H1 (cell line): ENCODE data around the gene SNX30. TPM values are rescaled to one million over a fixed set of nuclear protein-coding genes. Genes with fewer than 3 reads are reported as not detected.
A peak's percentile ranks its signal among the peaks of the same experiment; 100 is the strongest.

Experiments
- CTCF ChIA-PET: fragments of 300-600 bp; sonication (Branson Sonifier 250); formaldehyde crosslinking; loops from one replicate; lab custom pipeline; 2021; ENCODE audit not compliant: partially characterized antibody; lab: Charles Lee
- POLR2A ChIA-PET: fragments of 300-600 bp; sonication (Branson Sonifier 250); formaldehyde crosslinking; loops from one replicate; lab custom pipeline; 2021; ENCODE audit warnings: inconsistent platforms; ENCODE audit not compliant: partially characterized antibody; lab: Charles Lee
- DNase-seq, 2 experiments: peaks; one replicate each; pipeline versions ENCODE4 v3.0.0 to v3.0.0-alpha.2; 2010 to 2022; ENCODE audit warnings: low spot score in 2 of 2, low read depth in 1 of 2, mixed read lengths in 1 of 2
- FAIRE-seq: peaks from 2 replicates; lab custom pipeline; 2011; peaks lifted over from hg19 to GRCh38; lab: Jason Lieb, UNC
- H2AFZ ChIP-seq: 2 replicates; pipeline ENCODE4 v1.8.1; 2012; ENCODE audit warnings: low read length, inconsistent platforms
- H2AK5ac ChIP-seq: 2 replicates; pipeline ENCODE4 v1.6.1; 2013; ENCODE audit warnings: low read depth, low read length
- H2BK120ac ChIP-seq: replicated peaks from 2 replicates; pipeline ENCODE3; 2013; ENCODE audit warnings: low read depth, low read length, inconsistent platforms
- H2BK12ac ChIP-seq: 2 replicates; pipeline ENCODE4 v1.6.1; 2013; ENCODE audit warnings: low read depth, low read length
- H2BK15ac ChIP-seq: 2 replicates; pipeline ENCODE4 v1.6.1; 2013; ENCODE audit warnings: low read length
- H2BK20ac ChIP-seq: 2 replicates; pipeline ENCODE4 v1.6.1; 2013; ENCODE audit warnings: low read length
- H2BK5ac ChIP-seq: 2 replicates; pipeline ENCODE4 v1.6.1; 2013; ENCODE audit warnings: low read depth, low read length
- H3K14ac ChIP-seq: 2 replicates; pipeline ENCODE4 v1.6.1; 2013; ENCODE audit warnings: inconsistent platforms; ENCODE audit not compliant: insufficient read length
- H3K18ac ChIP-seq: 2 replicates; pipeline ENCODE4 v1.6.1; 2013; ENCODE audit warnings: low read length; ENCODE audit errors: extremely low read depth
- H3K23ac ChIP-seq: 2 replicates; pipeline ENCODE4 v1.6.1; 2013; ENCODE audit warnings: inconsistent platforms; ENCODE audit not compliant: insufficient read length
- H3K23me2 ChIP-seq: 2 replicates; pipeline ENCODE4 v1.6.1; 2013; ENCODE audit warnings: low read depth, low read length
- H3K27ac ChIP-seq: 2 replicates; pipeline ENCODE4 v1.6.1; 2011; ENCODE audit warnings: low read depth, low read length, inconsistent platforms
- H3K27me3 ChIP-seq, 4 experiments: replicated peaks in 1 of 4; 1 replicate in 1 of 4; 2 replicates in 3 of 4; pipeline versions ENCODE4 v1.6.1 to v1.8.1; 2011 to 2013; ENCODE audit warnings: low read length in 3 of 4, mild to moderate bottlenecking in 3 of 4, inconsistent platforms in 2 of 4, mixed read lengths in 2 of 4, moderate library complexity in 1 of 4; ENCODE audit not compliant: control insufficient read depth in 3 of 4, insufficient read depth in 3 of 4; ENCODE audit errors: extremely low read depth in 1 of 4
- H3K36me3 ChIP-seq, 4 experiments: 2 replicates each; pipeline versions ENCODE4 v1.6.1 to v1.8.1; 2011 to 2013; ENCODE audit warnings: mild to moderate bottlenecking in 4 of 4, low read length in 3 of 4, moderate library complexity in 2 of 4, control low read depth in 1 of 4, inconsistent platforms in 1 of 4; ENCODE audit not compliant: insufficient read depth in 4 of 4, control insufficient read depth in 2 of 4
- H3K4ac ChIP-seq: replicated peaks from 2 replicates; pipeline ENCODE3; 2013; ENCODE audit warnings: low read length, low read depth, mixed read lengths, inconsistent platforms; ENCODE audit not compliant: insufficient read length
- H3K4me1 ChIP-seq, 4 experiments: replicated peaks in 1 of 4; 1 replicate in 1 of 4; 2 replicates in 3 of 4; pipeline versions ENCODE4 v1.6.1 to v1.8.1; 2011 to 2013; ENCODE audit warnings: low read length in 3 of 4, inconsistent platforms in 2 of 4, mixed read lengths in 1 of 4; ENCODE audit not compliant: insufficient read depth in 4 of 4, control insufficient read depth in 3 of 4
- H3K4me2 ChIP-seq, 2 experiments: 2 replicates each; pipeline versions ENCODE4 v1.6.1 to v1.8.1; 2011 to 2013; ENCODE audit warnings: low read depth in 2 of 2, low read length in 2 of 2, control low read depth in 1 of 2, inconsistent platforms in 1 of 2, mild to moderate bottlenecking in 1 of 2; ENCODE audit not compliant: insufficient read depth in 1 of 2
- H3K4me3 ChIP-seq, 4 experiments: fragments of 200-600, 300-600 bp in 1 of 4; sonication (generic), shearing (Covaris generic), sonication (Bioruptor Twin) in 1 of 4; 2 replicates each; pipeline versions ENCODE4 v1.5.1 to v1.8.1; 2011 to 2016; ENCODE audit warnings: low read length in 4 of 4, low read depth in 3 of 4, control low read depth in 2 of 4, inconsistent platforms in 2 of 4, mild to moderate bottlenecking in 2 of 4, mixed read lengths in 1 of 4, moderate library complexity in 1 of 4; ENCODE audit not compliant: insufficient read depth in 2 of 4; ENCODE audit errors: extremely low read depth in 1 of 4
- H3K56ac ChIP-seq: replicated peaks from 2 replicates; pipeline ENCODE3; 2013; ENCODE audit warnings: low read depth, mild to moderate bottlenecking, mixed read lengths, low read length, inconsistent platforms; ENCODE audit not compliant: insufficient read length
- H3K79me1 ChIP-seq: 2 replicates; pipeline ENCODE4 v1.6.1; 2013; ENCODE audit warnings: low read depth, low read length, control low read depth
- H3K79me2 ChIP-seq, 2 experiments: 2 replicates each; pipeline versions ENCODE4 v1.6.1 to v1.8.1; 2012 to 2013; ENCODE audit warnings: low read length in 2 of 2, mild to moderate bottlenecking in 2 of 2, inconsistent platforms in 1 of 2; ENCODE audit not compliant: insufficient read depth in 2 of 2, control insufficient read depth in 1 of 2
- H3K9ac ChIP-seq, 4 experiments: replicated peaks in 1 of 4; 1 replicate in 1 of 4; 2 replicates in 3 of 4; pipeline versions ENCODE4 v1.6.1 to v1.8.1; 2011 to 2013; ENCODE audit warnings: low read depth in 3 of 4, low read length in 3 of 4, control low read depth in 2 of 4, mild to moderate bottlenecking in 2 of 4, moderate library complexity in 2 of 4, inconsistent platforms in 1 of 4; ENCODE audit errors: extremely low read depth in 1 of 4
- H3K9me3 ChIP-seq, 2 experiments: 2 replicates each; pipeline versions ENCODE4 v1.6.1 to v1.8.1; 2012 to 2013; ENCODE audit warnings: mild to moderate bottlenecking in 2 of 2, moderate library complexity in 2 of 2, control low read depth in 1 of 2, inconsistent platforms in 1 of 2, low read depth in 1 of 2, low read length in 1 of 2, mixed read lengths in 1 of 2; ENCODE audit not compliant: insufficient read depth in 2 of 2
- H4K20me1 ChIP-seq, 2 experiments: replicated peaks in 1 of 2; 2 replicates each; pipeline versions ENCODE3 to v1.8.1; 2011 to 2013; ENCODE audit warnings: inconsistent platforms in 2 of 2, low read length in 2 of 2, mild to moderate bottlenecking in 1 of 2; ENCODE audit not compliant: insufficient read depth in 2 of 2, control insufficient read depth in 1 of 2
- H4K5ac ChIP-seq: 2 replicates; pipeline ENCODE4 v1.6.1; 2013; ENCODE audit warnings: low read length, low read depth, mixed read lengths, inconsistent platforms; ENCODE audit not compliant: insufficient read length
- H4K8ac ChIP-seq: 2 replicates; pipeline ENCODE4 v1.8.0; 2013; ENCODE audit warnings: mild to moderate bottlenecking, moderate library complexity, low read length, inconsistent platforms; ENCODE audit not compliant: insufficient read depth; ENCODE audit errors: extremely low read depth
- H4K91ac ChIP-seq: replicated peaks from 2 replicates; pipeline ENCODE3; 2013; ENCODE audit warnings: low read length, mixed read lengths, inconsistent platforms; ENCODE audit not compliant: insufficient read length
- CTCF ChIP-seq, 3 experiments: IDR thresholded peaks; 1 replicate in 2 of 3; 2 replicates in 1 of 3; pipeline versions ENCODE4 v1.5.1 to v1.6.1; 2011; ENCODE audit warnings: low read length in 3 of 3, mild to moderate bottlenecking in 3 of 3, inconsistent platforms in 2 of 3, low read depth in 1 of 3, moderate library complexity in 1 of 3; ENCODE audit not compliant: insufficient read depth in 1 of 3; ENCODE audit errors: control extremely low read depth in 1 of 3
- GABPA ChIP-seq: IDR thresholded peaks from 2 replicates; pipeline ENCODE4 v1.6.1; 2011; ENCODE audit warnings: mild to moderate bottlenecking, low read length, moderate library complexity, borderline replicate concordance; ENCODE audit not compliant: insufficient read depth
- POLR2AphosphoS5 ChIP-seq: IDR thresholded peaks from 2 replicates; pipeline ENCODE4 v1.6.1; 2011; ENCODE audit warnings: low read depth, low read length
- RAD21 ChIP-seq, 2 experiments: IDR thresholded peaks in 1 of 2; conservative IDR thresholded peaks in 1 of 2; 2 replicates each; pipeline ENCODE4 v1.6.1; 2011; ENCODE audit warnings: low read depth in 2 of 2, low read length in 2 of 2, improper control_type of control experiment in 1 of 2, inconsistent platforms in 1 of 2, mild to moderate bottlenecking in 1 of 2, moderate library complexity in 1 of 2
- TAF7 ChIP-seq: optimal IDR thresholded peaks from 2 replicates; pipeline ENCODE3; 2011; ENCODE audit warnings: low read depth, mild to moderate bottlenecking, inconsistent platforms, low read length, moderate library complexity, borderline replicate concordance
- TEAD4 ChIP-seq: IDR thresholded peaks from 2 replicates; pipeline ENCODE4 v1.6.1; 2012; ENCODE audit warnings: low read depth, low read length, inconsistent platforms, mixed read lengths
- YY1 ChIP-seq: IDR thresholded peaks from 2 replicates; pipeline ENCODE4 v1.6.1; 2011; ENCODE audit warnings: low read depth, mild to moderate bottlenecking, low read length
- WGBS, 2 experiments: shearing (Covaris generic) in 1 of 2; methylation state at CpG; one replicate each; pipeline versions ENCODE4 v1.1.6 to v1.1.7; 2013 to 2015; ENCODE audit warnings: low lambda C conversion rate in 2 of 2, mixed read lengths in 2 of 2, inconsistent platforms in 1 of 2, low coverage in 1 of 2, missing lambda C conversion rate in 1 of 2; ENCODE audit not compliant: insufficient replicate concordance in 2 of 2, insufficient coverage in 1 of 2, insufficient read length in 1 of 2; ENCODE audit errors: extremely low coverage in 1 of 2, missing lambda C conversion rate in 1 of 2; 5-methylcytosine and 5-hydroxymethylcytosine counted together
- polyA plus RNA-seq, 7 experiments: library from polyadenylated mRNA; depleted of rRNA in 3 of 7; stranded (reverse) in 5 of 7; unstranded in 2 of 7; fragments of >200 nt in 5 of 7; fragments of 200-250 nt in 2 of 7; gene quantifications; 1 replicate in 5 of 7; 2 replicates in 1 of 7; 4 replicates in 1 of 7; pipeline versions ENCODE4 v1.2.1 to v1.2.3, GENCODE V29; 2011 to 2013; ENCODE audit warnings: missing spikeins in 2 of 7, mixed read lengths in 2 of 7
- total RNA-seq: library from RNA; stranded (reverse); fragmentation: NEBNext Ultra II Directional; extraction: Animal tissue kit (Norgen Biotek cat#: 25700); gene quantifications from 2 replicates; pipeline ENCODE4 v1.2.1, GENCODE V29; 2021

SNX30 gene
- total and polyA plus RNA-seq, 2 of the 8 experiments (the other 6 are each of a cell fraction or from before 2014, with no cell fraction given), result 4.0 to 12.2 TPM

DNA sequence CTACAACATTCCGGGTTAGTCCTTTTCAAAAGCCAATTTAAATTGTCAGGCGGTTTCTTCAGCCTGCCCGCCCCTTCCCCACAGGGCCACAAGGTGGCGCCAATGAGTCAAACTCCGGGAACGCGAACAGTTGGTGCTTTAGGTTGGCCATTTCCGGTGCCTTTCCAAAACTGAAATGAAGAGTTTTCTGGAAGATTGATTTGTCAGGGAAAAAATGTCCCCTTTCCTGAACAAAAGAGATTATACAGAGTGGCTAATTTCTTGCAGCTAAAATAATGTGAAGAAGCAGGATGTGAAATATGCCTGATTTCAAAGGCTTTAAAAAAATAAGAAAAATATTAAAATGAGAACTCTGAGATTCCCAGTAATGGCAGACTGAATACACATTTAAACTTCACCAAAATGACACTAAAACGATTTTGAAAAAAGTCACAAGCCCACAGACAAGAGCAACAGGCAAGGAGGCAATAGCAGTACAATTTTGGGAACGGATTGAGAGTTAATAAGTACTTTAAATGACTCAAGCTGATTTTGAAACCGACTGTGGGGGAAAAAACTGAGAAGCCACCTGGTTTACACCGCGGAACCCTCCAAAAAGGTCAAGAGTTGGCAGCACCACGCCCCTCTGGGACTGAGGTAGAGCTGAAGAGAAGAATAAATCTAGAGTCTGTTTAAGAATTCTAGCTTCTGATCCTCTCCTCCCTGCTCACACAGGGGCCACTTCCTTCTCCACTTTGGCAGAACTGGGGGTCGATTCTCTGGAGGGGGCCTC is 94.4 kb downstream of the SNX30 start:
- Histone ChIP-seq H4K5ac (no peak overlapping the region), H4K91ac (no peak overlapping the region), H3K23me2 (peaks cover 2% of the 10 kb centered on the region; the same call in 1 of the 2 replicates), H2AK5ac (no peak overlapping the region), H3K14ac (no peak overlapping the region), H3K36me3 (peaks cover 0 to 1% (median 0%) of the 10 kb centered on the region in 4 experiments; a peak in 2 of 8 replicates), H3K4me1 (peaks cover 7 to 19% (median 13%) of the 10 kb centered on the region in 4 experiments), H2BK5ac (no peak overlapping the region), H2BK120ac (no peak overlapping the region), H3K4me2 (no peak overlapping the region), H3K23ac (no peak overlapping the region), H2BK12ac (no peak overlapping the region), H2AFZ (no peak overlapping the region), H3K56ac (no peak overlapping the region), H3K27me3 (no peaks in the 10 kb centered on the region), H3K4ac (no peak overlapping the region), H2BK15ac (0 out of 2 replicates have a peak overlapping the region, but pooled peaks have one; percentile 25), H3K9me3 (no peaks in the 10 kb centered on the region), H3K18ac (no peak overlapping the region), H4K8ac (no peak overlapping the region), H3K79me1 (peaks cover 2% of the 10 kb centered on the region; the same call in 1 of the 2 replicates), H3K79me2 (no peaks in the 10 kb centered on the region), H2BK20ac (no peak overlapping the region), H3K4me3 (no peak overlapping the region), H3K27ac (no peak overlapping the region), H3K9ac (no peak overlapping the region), H4K20me1 (peaks cover 1 to 2% of the 10 kb centered on the region in 2 experiments)
- peak; percentile 80 for FAIRE-seq
- ChIA-PET POLR2A (no interaction called here), CTCF (interaction anchor here (0.7 to 6.1 kb wide), 15 partner anchors 8 to 83 kb away, joined by 3 to 76 read pairs (median 5); no protein-coding TSS in a partner anchor)
- DNase-seq, result peak in 1 of 2 experiments; percentile 95
- WGBS, 2 experiments, result 45% methylated on average over 15 of the region's 15 CpGs; no CpG with 5 or more reads in 1 of the 2 experiments
- TF ChIP-seq TAF7 (no peak), CTCF (IDR thresholded peaks at IDR 0.05; ENCODE audit: control extremely low read depth in 1 of 3, insufficient read depth in 1 of 3, low read depth in 1 of 3, low read length in 3 of 3) (peak; percentile 85 to 92 (median 91)), RAD21 (IDR thresholded peaks at IDR 0.05 in 1 of 2, conservative IDR thresholded peaks at IDR 0.05 in 1 of 2; ENCODE audit: low read depth in 2 of 2, low read length in 2 of 2) (peak; percentile 78 to 86), POLR2AphosphoS5 (no peak), TEAD4 (0 out of 2 replicates have a peak, but pooled peaks have one; percentile 3), YY1 (peak; percentile 81; the same call in 1 of the 2 replicates), GABPA (no peak)
